ENCODE data around the gene NDUFS8. TPM values are rescaled to one million over a fixed set of nuclear protein-coding genes. Genes with fewer than 3 reads are reported as not detected.

Gene NDUFS8
- total and polyA plus RNA-seq, 4 donors = 61.2 to 148 (median 106) TPM

DNA sequence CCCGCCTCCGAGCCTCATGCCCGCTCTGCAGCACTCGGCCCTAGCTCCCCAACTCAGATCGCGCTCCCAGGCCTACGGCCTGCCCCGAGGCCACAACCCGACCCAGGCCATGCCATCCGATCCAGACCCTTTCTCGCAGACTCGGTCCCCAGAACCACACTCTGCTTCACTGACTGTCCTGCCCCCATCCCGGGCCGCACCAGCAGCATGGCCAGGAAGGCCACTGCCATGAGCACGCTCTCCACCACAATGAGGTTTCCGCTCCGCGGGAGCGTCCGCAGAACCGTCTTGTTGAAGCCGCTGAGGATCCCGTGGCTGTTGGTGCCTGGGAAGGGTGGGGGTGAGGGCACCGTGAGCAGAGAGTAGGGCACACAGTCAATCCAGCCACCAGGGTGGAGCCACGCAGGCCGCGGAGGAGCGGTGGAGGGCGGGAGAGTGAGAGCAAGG lies 33.0 kb upstream of the NDUFS8 start:
- H3K9ac ChIP-seq (ENCODE audit: low read depth in 1 of 2, low read length in 2 of 2) = no peak overlapping the region
- TF ChIP-seq FOXA1 (IDR thresholded peaks at IDR 0.05) = no peak
- TF ChIP-seq, protein P1, sequence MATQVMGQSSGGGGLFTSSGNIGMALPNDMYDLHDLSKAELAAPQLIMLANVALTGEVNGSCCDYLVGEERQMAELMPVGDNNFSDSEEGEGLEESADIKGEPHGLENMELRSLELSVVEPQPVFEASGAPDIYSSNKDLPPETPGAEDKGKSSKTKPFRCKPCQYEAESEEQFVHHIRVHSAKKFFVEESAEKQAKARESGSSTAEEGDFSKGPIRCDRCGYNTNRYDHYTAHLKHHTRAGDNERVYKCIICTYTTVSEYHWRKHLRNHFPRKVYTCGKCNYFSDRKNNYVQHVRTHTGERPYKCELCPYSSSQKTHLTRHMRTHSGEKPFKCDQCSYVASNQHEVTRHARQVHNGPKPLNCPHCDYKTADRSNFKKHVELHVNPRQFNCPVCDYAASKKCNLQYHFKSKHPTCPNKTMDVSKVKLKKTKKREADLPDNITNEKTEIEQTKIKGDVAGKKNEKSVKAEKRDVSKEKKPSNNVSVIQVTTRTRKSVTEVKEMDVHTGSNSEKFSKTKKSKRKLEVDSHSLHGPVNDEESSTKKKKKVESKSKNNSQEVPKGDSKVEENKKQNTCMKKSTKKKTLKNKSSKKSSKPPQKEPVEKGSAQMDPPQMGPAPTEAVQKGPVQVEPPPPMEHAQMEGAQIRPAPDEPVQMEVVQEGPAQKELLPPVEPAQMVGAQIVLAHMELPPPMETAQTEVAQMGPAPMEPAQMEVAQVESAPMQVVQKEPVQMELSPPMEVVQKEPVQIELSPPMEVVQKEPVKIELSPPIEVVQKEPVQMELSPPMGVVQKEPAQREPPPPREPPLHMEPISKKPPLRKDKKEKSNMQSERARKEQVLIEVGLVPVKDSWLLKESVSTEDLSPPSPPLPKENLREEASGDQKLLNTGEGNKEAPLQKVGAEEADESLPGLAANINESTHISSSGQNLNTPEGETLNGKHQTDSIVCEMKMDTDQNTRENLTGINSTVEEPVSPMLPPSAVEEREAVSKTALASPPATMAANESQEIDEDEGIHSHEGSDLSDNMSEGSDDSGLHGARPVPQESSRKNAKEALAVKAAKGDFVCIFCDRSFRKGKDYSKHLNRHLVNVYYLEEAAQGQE (IDR thresholded peaks at IDR 0.05) = no peak
- no peak for TF ChIP-seq CTCF (IDR thresholded peaks at IDR 0.05; ENCODE audit: low read depth, low read length, missing input control)
- no peak for TF ChIP-seq NR2F2 (IDR thresholded peaks at IDR 0.05)
- no peak for TF ChIP-seq SP1 (IDR thresholded peaks at IDR 0.05)
- TF ChIP-seq ATF3 (IDR thresholded peaks at IDR 0.05) = no peak
- TF ChIP-seq EGR1 (IDR thresholded peaks at IDR 0.05; ENCODE audit: low read depth in 2 of 2) = no peak

GRCh38 chr11:67998150-67999045 lies 32.1 kb upstream of the NDUFS8 start:
- 94% methylated on average over 9 of the region's 9 CpGs for WGBS
- no peak overlapping the region for H3K27ac ChIP-seq (ENCODE audit: low read depth in 1 of 2, low read length in 2 of 2)
- TF ChIP-seq JUND (IDR thresholded peaks at IDR 0.05) (no peak), HNF4A (conservative IDR thresholded peaks at IDR 0.05) (no peak), YY1 (IDR thresholded peaks at IDR 0.05) (no peak), ATF3 (IDR thresholded peaks at IDR 0.05) (no peak), FOXA1 (IDR thresholded peaks at IDR 0.05) (no peak), CTCF (IDR thresholded peaks at IDR 0.05; ENCODE audit: low read depth, low read length, missing input control) (no peak), FOXA2 (IDR thresholded peaks at IDR 0.05) (no peak), RAD21 (IDR thresholded peaks at IDR 0.05) (no peak), NR2F2 (IDR thresholded peaks at IDR 0.05) (no peak), TAF1 (conservative IDR thresholded peaks at IDR 0.05) (no peak), RXRA (IDR thresholded peaks at IDR 0.05) (no peak)
- TF ChIP-seq, protein P1 (IDR thresholded peaks at IDR 0.05) = no peak
- TF ChIP-seq, protein P2, sequence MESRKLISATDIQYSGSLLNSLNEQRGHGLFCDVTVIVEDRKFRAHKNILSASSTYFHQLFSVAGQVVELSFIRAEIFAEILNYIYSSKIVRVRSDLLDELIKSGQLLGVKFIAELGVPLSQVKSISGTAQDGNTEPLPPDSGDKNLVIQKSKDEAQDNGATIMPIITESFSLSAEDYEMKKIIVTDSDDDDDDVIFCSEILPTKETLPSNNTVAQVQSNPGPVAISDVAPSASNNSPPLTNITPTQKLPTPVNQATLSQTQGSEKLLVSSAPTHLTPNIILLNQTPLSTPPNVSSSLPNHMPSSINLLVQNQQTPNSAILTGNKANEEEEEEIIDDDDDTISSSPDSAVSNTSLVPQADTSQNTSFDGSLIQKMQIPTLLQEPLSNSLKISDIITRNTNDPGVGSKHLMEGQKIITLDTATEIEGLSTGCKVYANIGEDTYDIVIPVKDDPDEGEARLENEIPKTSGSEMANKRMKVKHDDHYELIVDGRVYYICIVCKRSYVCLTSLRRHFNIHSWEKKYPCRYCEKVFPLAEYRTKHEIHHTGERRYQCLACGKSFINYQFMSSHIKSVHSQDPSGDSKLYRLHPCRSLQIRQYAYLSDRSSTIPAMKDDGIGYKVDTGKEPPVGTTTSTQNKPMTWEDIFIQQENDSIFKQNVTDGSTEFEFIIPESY (IDR thresholded peaks at IDR 0.05) = no peak

More for the DNA sequence above, 33.0 kb upstream of the NDUFS8 start:
- Histone ChIP-seq H3K4me1 (ENCODE audit: control insufficient read depth in 4 of 4, insufficient read depth in 4 of 4, low read length in 3 of 4) (peaks cover 0 to 5% (median 0%) of the 10 kb centered on the region in 4 donors), H3K27me3 (ENCODE audit: control insufficient read depth in 4 of 4, insufficient read depth in 4 of 4, low read length in 3 of 4) (no peaks in the 10 kb centered on the region), H3K27ac (ENCODE audit: low read depth in 1 of 2, low read length in 2 of 2) (no peak overlapping the region), H3K36me3 (ENCODE audit: control insufficient read depth in 4 of 4, insufficient read depth in 3 of 4, low read depth in 1 of 4, low read length in 3 of 4) (peaks cover 0 to 2% (median 0%) of the 10 kb centered on the region in 4 donors), H3K4me3 (ENCODE audit: low read depth in 1 of 3, low read length in 3 of 3) (no peak overlapping the region), H3K9me3 (ENCODE audit: control insufficient read depth in 4 of 4, low read length in 3 of 4) (no peaks in the 10 kb centered on the region)
- no peak for DNase-seq (ENCODE audit: low spot score)
- WGBS = 92% methylated on average over 29 of the region's 29 CpGs

More at GRCh38 chr11:67998150-67999045, 32.1 kb upstream of the NDUFS8 start:
- H3K4me1 ChIP-seq (ENCODE audit: control insufficient read depth in 4 of 4, insufficient read depth in 4 of 4, low read length in 3 of 4) = peaks cover 0 to 7% (median 0%) of the 10 kb centered on the region in 4 donors
- no peak overlapping the region for H3K4me3 ChIP-seq (ENCODE audit: low read depth in 1 of 3, low read length in 3 of 3)
- no peaks in the 10 kb centered on the region for H3K9me3 ChIP-seq (ENCODE audit: control insufficient read depth in 4 of 4, low read length in 3 of 4)
- H3K36me3 ChIP-seq (ENCODE audit: control insufficient read depth in 4 of 4, insufficient read depth in 3 of 4, low read depth in 1 of 4, low read length in 3 of 4) = peaks cover 0 to 2% (median 0%) of the 10 kb centered on the region in 4 donors
- H3K27me3 ChIP-seq (ENCODE audit: control insufficient read depth in 4 of 4, insufficient read depth in 4 of 4, low read length in 3 of 4) = no peaks in the 10 kb centered on the region
- no peak overlapping the region for H3K9ac ChIP-seq (ENCODE audit: low read depth in 1 of 2, low read length in 2 of 2)
- no peak for DNase-seq (ENCODE audit: low spot score)

Data from liver (tissue), 9 donors.